Loucy (cell line): ENCODE results near the gene LIPN.
A peak's percentile ranks its signal among the peaks of the same experiment; 100 is the strongest.

ENCODE experiments used
- H2AFZ ChIP-seq: fragments of 200-600 bp; sonication (generic); 2 replicates; pipeline ENCODE4 v1.6.0; 2016; ENCODE audit warnings: antibody characterized with exemption, mild to moderate bottlenecking, low read length, moderate library complexity
- H3F3A ChIP-seq: fragments of 200-600 bp; 2 replicates; pipeline ENCODE4 v1.6.0; 2016; ENCODE audit warnings: antibody characterized with exemption, low read depth, mild to moderate bottlenecking
- H3K27me3 ChIP-seq: fragments of 200-600 bp; sonication (generic); 2 replicates; pipeline ENCODE4 v1.6.1; 2014; ENCODE audit warnings: low read length, mild to moderate bottlenecking; ENCODE audit not compliant: insufficient read depth, poor library complexity, severe bottlenecking
- H3K36me3 ChIP-seq: fragments of 200-600 bp; sonication (generic); 2 replicates; pipeline ENCODE4 v1.6.1; 2016; ENCODE audit warnings: low read length; ENCODE audit not compliant: insufficient read depth
- H3K4me1 ChIP-seq: fragments of 200-600 bp; sonication (generic); 2 replicates; pipeline ENCODE4 v1.5.1; 2014; ENCODE audit warnings: low read length, mild to moderate bottlenecking; ENCODE audit not compliant: insufficient read depth, poor library complexity, severe bottlenecking
- H3K4me2 ChIP-seq: fragments of 200-600 bp; sonication (generic); 2 replicates; pipeline ENCODE4 v1.6.0; 2014; ENCODE audit warnings: antibody characterized with exemption, low read length, low read depth, mild to moderate bottlenecking; ENCODE audit not compliant: poor library complexity, severe bottlenecking
- H3K4me3 ChIP-seq: fragments of 200-600 bp; sonication (generic); 2 replicates; pipeline ENCODE4 v1.5.1; 2014; ENCODE audit warnings: low read length, mild to moderate bottlenecking, mixed read lengths; ENCODE audit not compliant: poor library complexity, severe bottlenecking
- H3K79me2 ChIP-seq: fragments of 200-600 bp; sonication (generic); 2 replicates; pipeline ENCODE4 v1.6.1; 2014; ENCODE audit warnings: low read length; ENCODE audit not compliant: insufficient read depth
- H3K9ac ChIP-seq: fragments of 200-600 bp; sonication (generic); 2 replicates; pipeline ENCODE4 v1.6.0; 2014; ENCODE audit warnings: mild to moderate bottlenecking, low read depth, low read length, moderate library complexity; ENCODE audit not compliant: poor library complexity, severe bottlenecking
- H3K9me2 ChIP-seq: fragments of 200-600 bp; sonication (generic); replicated peaks from 2 replicates; pipeline ENCODE4 v1.6.1; 2016; ENCODE audit warnings: low read depth, low read length, mixed read lengths
- H3K9me3 ChIP-seq: fragments of 200-600 bp; sonication (generic); 2 replicates; pipeline ENCODE4 v1.6.1; 2014; ENCODE audit warnings: mild to moderate bottlenecking, antibody characterized with exemption, low read length, low read depth; ENCODE audit not compliant: insufficient read depth
- H4K20me1 ChIP-seq: fragments of 200-600 bp; sonication (generic); 2 replicates; pipeline ENCODE4 v1.6.0; 2014; ENCODE audit warnings: antibody characterized with exemption, low read length, mild to moderate bottlenecking; ENCODE audit not compliant: insufficient read depth, poor library complexity, severe bottlenecking
- CTCF ChIP-seq: fragments of 200-600 bp; sonication (generic); conservative IDR thresholded peaks from 2 replicates; pipeline ENCODE4 v1.5.1; 2014; ENCODE audit warnings: mild to moderate bottlenecking, antibody characterized with exemption, low read length
- EZH2phosphoT487 ChIP-seq: fragments of 200-600 bp; IDR thresholded peaks from 2 replicates; pipeline ENCODE4 v1.6.1; 2018; ENCODE audit warnings: antibody characterized with exemption, mild to moderate bottlenecking, moderate library complexity, borderline replicate concordance

The LIPN gene

DNA sequence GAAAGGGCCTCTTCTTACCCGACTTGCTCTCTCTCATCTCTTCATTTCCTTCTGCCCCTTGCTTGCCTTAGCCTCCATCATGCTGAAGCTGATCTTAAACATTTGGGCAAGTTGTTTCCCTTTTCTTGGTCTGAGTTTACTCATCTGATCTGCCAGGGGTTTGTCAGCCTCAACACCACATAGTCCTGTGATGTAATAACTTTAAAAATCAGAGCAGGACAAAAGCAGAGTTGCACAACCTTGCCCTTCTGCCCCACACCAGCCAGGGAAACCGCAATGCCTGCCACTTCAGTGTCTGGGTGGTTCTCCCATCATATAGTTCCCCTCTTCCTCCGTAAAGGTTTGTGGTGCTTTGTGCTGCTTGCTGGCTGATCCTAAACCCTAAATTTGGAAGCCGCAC is 32.8 kb downstream of the LIPN start:
- no peak overlapping the region for H3K4me3 ChIP-seq
- H3K4me1 ChIP-seq, result peaks cover 21% of the 10 kb centered on the region
- no peaks in the 10 kb centered on the region for H3K27me3 ChIP-seq
- H3K9me3 ChIP-seq, result no peaks in the 10 kb centered on the region
- no peaks in the 10 kb centered on the region for H3F3A ChIP-seq
- H3K9ac ChIP-seq, result no peak overlapping the region
- no peaks in the 10 kb centered on the region for H3K36me3 ChIP-seq
- no peak for TF ChIP-seq CTCF
- TF ChIP-seq EZH2phosphoT487, result no peak
- H3K79me2 ChIP-seq, result no peaks in the 10 kb centered on the region
- no peaks in the 10 kb centered on the region for H4K20me1 ChIP-seq
- H3K4me2 ChIP-seq, result no peak overlapping the region
- 0 out of 2 replicates have a peak overlapping the region, but pooled peaks have one; percentile 13 for H2AFZ ChIP-seq
- H3K9me2 ChIP-seq, result no peaks in the 10 kb centered on the region

GRCh38 chr10:88793712-88794299 is 34.0 kb downstream of the LIPN start:
- Histone ChIP-seq H3F3A (no peaks in the 10 kb centered on the region), H3K4me3 (peak overlapping the region; percentile 36), H3K27me3 (no peaks in the 10 kb centered on the region), H3K36me3 (no peaks in the 10 kb centered on the region), H2AFZ (no peak overlapping the region), H3K9me3 (no peaks in the 10 kb centered on the region), H3K4me2 (peak overlapping the region; percentile 49), H3K4me1 (peaks cover 21% of the 10 kb centered on the region), H3K9me2 (no peaks in the 10 kb centered on the region), H4K20me1 (no peaks in the 10 kb centered on the region), H3K79me2 (no peaks in the 10 kb centered on the region), H3K9ac (no peak overlapping the region)
- TF ChIP-seq EZH2phosphoT487, result no peak
- no peak for TF ChIP-seq CTCF

- H3F3A ChIP-seq, result no peaks in the 10 kb centered on the region
- no peak overlapping the region for H2AFZ ChIP-seq
- H3K9me2 ChIP-seq, result no peaks in the 10 kb centered on the region
- H3K4me3 ChIP-seq, result no peak overlapping the region
- H3K9ac ChIP-seq, result no peak overlapping the region
- no peaks in the 10 kb centered on the region for H4K20me1 ChIP-seq
- no peaks in the 10 kb centered on the region for H3K36me3 ChIP-seq
- H3K27me3 ChIP-seq, result no peaks in the 10 kb centered on the region
- TF ChIP-seq CTCF (no peak), EZH2phosphoT487 (no peak)
- no peak overlapping the region for H3K4me2 ChIP-seq
- H3K4me1 ChIP-seq, result peaks cover 21% of the 10 kb centered on the region
- H3K9me3 ChIP-seq, result no peaks in the 10 kb centered on the region
- H3K79me2 ChIP-seq, result no peaks in the 10 kb centered on the region
Measured at GRCh38 chr10:88794731-88795130, 34.9 kb downstream of the LIPN start.
